Measurements from ENCODE around the gene ICA1.
"Not testable (repeated sequence)": the region's sequence is repeated elsewhere in the genome, so short reads cannot be mapped to it uniquely, and the experiment has no call there.

The ICA1 gene

DNA sequence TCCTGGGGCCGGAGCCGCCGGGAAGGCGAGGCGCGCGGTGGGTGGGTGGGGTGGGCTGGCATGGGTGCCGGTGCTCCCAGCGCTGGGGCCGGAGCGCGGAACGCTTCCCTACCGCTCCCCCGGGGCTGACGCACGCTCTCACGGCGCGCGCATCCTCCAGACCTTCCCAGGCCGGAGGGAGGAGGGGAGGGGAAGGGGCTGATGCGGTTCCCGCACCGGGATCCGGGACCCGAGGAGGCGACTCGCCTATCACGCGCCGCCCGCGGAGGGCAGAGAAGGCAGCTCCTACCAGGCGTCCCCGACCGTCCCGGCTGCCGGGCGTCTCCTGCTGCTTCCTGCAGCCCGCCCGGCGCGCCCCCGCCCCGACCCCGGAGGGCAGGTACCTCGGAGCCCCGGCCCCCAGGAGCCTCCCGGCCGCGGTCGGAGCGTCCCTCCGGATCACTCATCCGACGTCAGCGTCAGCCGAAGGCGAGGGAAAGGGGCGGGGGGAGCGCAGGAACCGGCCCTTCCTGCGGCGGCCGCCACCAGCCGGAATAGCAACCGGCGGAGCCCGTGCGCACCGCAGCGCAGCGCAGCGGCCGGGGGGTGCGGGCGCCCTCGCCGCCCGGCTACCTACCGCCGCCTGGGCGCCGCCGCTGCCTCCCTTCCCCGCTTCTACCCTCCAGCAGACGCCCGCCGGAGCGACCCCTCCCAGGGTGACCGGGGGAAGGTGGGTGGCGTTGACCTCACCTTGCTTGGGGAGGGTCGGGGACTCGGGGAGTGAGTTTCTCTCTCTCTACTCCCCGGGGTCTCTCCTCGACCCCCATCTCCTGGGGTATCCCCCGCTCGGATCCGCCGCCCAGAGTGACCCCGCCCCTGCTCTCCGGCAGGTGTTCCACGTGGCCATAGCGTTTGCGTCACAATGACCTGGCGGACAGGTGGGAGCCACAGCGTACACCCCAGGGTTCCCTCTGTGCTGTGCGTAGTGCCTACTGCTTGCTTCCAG is at the start of gene ICA1:
Gene ICA1 (minus strand): TSS at position 457 of the 985 bp plus-strand sequence. CDS start 26,241 bp downstream, outside the sequence.
- H3K4me3 ChIP-seq (ENCODE audit: low read depth, low read length) = peak within 1 kb of the TSS; percentile 51
- peak; percentile 14 for DNase-seq (ENCODE audit: low read depth)
- TF ChIP-seq, protein P1, sequence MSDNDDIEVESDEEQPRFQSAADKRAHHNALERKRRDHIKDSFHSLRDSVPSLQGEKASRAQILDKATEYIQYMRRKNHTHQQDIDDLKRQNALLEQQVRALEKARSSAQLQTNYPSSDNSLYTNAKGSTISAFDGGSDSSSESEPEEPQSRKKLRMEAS (IDR thresholded peaks at IDR 0.05; ENCODE audit: low read depth, low read length) = no peak
- TF ChIP-seq CTCF (IDR thresholded peaks at IDR 0.05; ENCODE audit: low read depth, low read length) (no peak), MYC (IDR thresholded peaks at IDR 0.05; ENCODE audit: low read depth, low read length) (no peak), POLR2A (IDR thresholded peaks at IDR 0.05; ENCODE audit: extremely low read depth, insufficient read length) (no peak)

DNA sequence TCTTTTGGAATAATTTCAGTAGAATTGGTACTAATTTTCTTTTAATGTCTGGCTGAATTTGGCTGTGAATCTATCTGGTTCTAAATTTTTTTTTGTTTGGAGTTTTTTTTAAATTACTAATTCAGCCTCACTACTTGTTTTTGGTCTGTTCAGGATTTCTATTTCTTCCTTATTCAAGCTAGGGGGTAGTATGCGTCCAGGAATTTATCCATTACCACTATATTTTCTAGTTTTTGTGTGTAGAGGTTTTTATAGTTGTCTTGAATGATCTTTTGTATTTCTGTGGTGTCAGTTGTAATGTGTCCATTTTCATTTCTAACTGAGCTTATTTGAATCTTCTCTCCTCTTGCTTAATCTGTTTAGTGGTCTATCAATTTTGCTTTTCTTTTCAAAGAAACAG is 48.9 kb upstream of the ICA1 start:
- no peak for DNase-seq (ENCODE audit: low read depth)
- TF ChIP-seq MYC (IDR thresholded peaks at IDR 0.05; ENCODE audit: low read depth, low read length) (no peak), CTCF (IDR thresholded peaks at IDR 0.05; ENCODE audit: low read depth, low read length) (no peak), POLR2A (IDR thresholded peaks at IDR 0.05; ENCODE audit: extremely low read depth, insufficient read length) (no peak)
- TF ChIP-seq, protein P1 (IDR thresholded peaks at IDR 0.05; ENCODE audit: low read depth, low read length) = no peak
- H3K4me3 ChIP-seq (ENCODE audit: low read depth, low read length) = no peak overlapping the region

- TF ChIP-seq POLR2A (IDR thresholded peaks at IDR 0.05; ENCODE audit: extremely low read depth, insufficient read length) (no peak), MYC (IDR thresholded peaks at IDR 0.05; ENCODE audit: low read depth, low read length) (no peak), CTCF (IDR thresholded peaks at IDR 0.05; ENCODE audit: low read depth, low read length) (no peak)
- TF ChIP-seq, protein P1 (IDR thresholded peaks at IDR 0.05; ENCODE audit: low read depth, low read length) = no peak
- DNase-seq (ENCODE audit: low read depth) = no peak
- H3K4me3 ChIP-seq (ENCODE audit: low read depth, low read length) = no peak overlapping the region
Observed at GRCh38 chr7:8305625-8306388, 43.8 kb upstream of the ICA1 start.

GRCh38 chr7:8305104-8305503 is 43.1 kb upstream of the ICA1 start:
- no peak overlapping the region for H3K4me3 ChIP-seq (ENCODE audit: low read depth, low read length)
- DNase-seq (ENCODE audit: low read depth) = no peak
- no peak for TF ChIP-seq CTCF (IDR thresholded peaks at IDR 0.05; ENCODE audit: low read depth, low read length)
- no peak for TF ChIP-seq POLR2A (IDR thresholded peaks at IDR 0.05; ENCODE audit: extremely low read depth, insufficient read length)
- TF ChIP-seq, protein P1 (IDR thresholded peaks at IDR 0.05; ENCODE audit: low read depth, low read length) = no peak
- no peak for TF ChIP-seq MYC (IDR thresholded peaks at IDR 0.05; ENCODE audit: low read depth, low read length)

DNA sequence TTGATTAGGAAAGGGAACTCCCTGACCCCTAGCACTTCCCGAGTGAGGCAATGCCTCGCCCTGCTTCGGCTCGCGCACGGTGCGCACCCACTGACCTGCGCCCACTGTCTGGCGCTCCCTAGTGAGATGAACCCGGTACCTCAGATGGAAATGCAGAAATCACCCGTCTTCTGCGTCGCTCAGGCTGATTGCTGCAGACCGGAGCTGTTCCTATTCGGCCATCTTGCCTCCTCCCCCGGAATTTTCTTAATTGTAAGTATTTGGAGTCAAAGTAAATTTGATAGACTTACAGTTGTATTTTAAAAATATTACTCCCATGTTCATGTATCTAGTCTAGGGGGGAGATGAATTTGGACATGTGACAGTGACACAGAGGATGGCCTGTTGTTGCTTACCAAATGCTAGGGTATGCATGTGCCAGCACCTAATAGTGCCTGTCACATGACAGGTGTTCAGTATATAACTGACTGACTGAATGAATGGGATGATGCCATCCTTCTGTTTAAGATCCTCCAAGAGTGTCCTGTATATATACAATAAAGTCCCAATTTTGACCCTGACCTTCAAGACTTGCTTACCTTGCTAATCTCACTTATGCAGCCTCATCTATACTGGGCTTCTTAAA is 42.0 kb upstream of the ICA1 start:
- TF ChIP-seq CTCF (IDR thresholded peaks at IDR 0.05; ENCODE audit: low read depth, low read length) (no peak), POLR2A (IDR thresholded peaks at IDR 0.05; ENCODE audit: extremely low read depth, insufficient read length) (no peak)
- no peak overlapping the region for H3K4me3 ChIP-seq (ENCODE audit: low read depth, low read length)
- DNase-seq (ENCODE audit: low read depth) = no peak

- DNase-seq (ENCODE audit: low read depth); H3K4me3 ChIP-seq (ENCODE audit: low read depth, low read length): not testable (repeated sequence)
Observed at GRCh38 chr7:8297023-8297422, 35.1 kb upstream of the ICA1 start.

All from NB4 (cell line).